AG09309 (cell line): ENCODE results near the gene ANXA3.
"Not testable (repeated sequence)": the region's sequence is repeated elsewhere in the genome, so short reads cannot be mapped to it uniquely, and the experiment has no call there.

ENCODE experiments used
- DNase-seq: peaks from one replicate; pipeline ENCODE4 v3.0.0-alpha.2; 2010; ENCODE audit warnings: low read depth
- H3K4me3 ChIP-seq: 2 replicates; pipeline ENCODE4 v1.5.1; 2011; ENCODE audit warnings: mild to moderate bottlenecking, low read depth, low read length, moderate library complexity; ENCODE audit not compliant: control insufficient read depth
- TF ChIP-seq, protein P1 (sequence below): IDR thresholded peaks from 2 replicates; pipeline ENCODE4 v1.5.1; 2011; ENCODE audit warnings: mild to moderate bottlenecking, low read depth, low read length, inconsistent platforms; ENCODE audit not compliant: insufficient read depth, control insufficient read depth; ENCODE audit errors: missing control alignments

The ANXA3 gene

GRCh38 chr4:78542373-78542772 lies 9.2 kb upstream of the ANXA3 start:
- DNase-seq, result no peak
- H3K4me3 ChIP-seq, result no peak overlapping the region
- TF ChIP-seq, protein P1, sequence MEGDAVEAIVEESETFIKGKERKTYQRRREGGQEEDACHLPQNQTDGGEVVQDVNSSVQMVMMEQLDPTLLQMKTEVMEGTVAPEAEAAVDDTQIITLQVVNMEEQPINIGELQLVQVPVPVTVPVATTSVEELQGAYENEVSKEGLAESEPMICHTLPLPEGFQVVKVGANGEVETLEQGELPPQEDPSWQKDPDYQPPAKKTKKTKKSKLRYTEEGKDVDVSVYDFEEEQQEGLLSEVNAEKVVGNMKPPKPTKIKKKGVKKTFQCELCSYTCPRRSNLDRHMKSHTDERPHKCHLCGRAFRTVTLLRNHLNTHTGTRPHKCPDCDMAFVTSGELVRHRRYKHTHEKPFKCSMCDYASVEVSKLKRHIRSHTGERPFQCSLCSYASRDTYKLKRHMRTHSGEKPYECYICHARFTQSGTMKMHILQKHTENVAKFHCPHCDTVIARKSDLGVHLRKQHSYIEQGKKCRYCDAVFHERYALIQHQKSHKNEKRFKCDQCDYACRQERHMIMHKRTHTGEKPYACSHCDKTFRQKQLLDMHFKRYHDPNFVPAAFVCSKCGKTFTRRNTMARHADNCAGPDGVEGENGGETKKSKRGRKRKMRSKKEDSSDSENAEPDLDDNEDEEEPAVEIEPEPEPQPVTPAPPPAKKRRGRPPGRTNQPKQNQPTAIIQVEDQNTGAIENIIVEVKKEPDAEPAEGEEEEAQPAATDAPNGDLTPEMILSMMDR, result no peak

DNA sequence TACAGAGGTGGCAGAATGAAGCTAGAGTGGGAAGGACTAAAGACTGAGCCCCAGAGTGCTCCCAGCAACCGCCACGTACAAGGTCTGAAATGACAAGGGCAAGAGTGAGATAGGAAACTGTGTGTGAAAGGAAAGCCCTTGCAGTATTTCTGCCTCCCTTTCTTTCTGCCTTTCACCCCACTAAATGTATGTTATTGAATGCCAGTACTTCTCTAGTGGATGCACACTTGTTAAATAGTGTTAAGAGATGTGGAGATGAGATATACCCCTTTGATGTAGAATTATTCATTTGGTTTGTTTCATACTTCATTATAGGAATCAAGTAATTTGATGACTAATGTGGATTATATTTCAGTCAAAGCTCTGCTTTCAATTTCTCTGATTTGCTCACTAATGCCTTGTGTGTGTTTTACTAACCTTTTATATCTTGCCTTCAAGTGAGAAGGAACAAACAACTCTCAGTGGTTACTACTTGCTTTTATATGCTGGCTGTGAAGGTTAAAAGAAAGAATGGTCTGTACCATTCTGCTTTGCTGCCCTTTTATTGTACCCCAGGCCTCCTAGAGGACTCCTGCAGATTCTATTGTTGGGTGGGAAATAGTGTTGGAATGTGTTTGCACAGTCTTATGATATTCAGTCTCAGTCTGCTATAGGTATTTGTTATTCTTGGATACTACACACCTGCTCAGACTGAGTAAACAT lies 8.0 kb upstream of the ANXA3 start:
- no peak overlapping the region for H3K4me3 ChIP-seq
- TF ChIP-seq, protein P1, result no peak
- no peak for DNase-seq

DNA sequence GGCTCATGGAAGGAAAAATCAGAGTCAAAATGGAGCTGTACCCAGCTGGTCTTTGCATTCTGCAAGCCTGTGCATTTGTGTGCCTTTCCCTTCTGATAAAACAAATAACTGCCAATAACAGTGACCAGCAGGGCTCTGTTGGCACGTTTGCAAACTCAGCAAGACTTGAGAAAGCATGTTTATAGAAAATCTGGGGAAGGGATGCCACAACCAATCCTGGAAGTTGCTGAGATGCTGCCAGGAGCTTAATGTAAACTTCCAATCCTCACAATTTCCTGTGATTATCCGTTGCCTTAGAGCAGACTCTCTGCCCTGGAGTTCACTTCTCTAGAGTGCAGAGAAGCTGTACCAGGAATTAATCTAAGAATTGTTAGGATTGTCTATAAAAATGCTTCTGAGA lies 6.9 kb upstream of the ANXA3 start:
- TF ChIP-seq, protein P1, result no peak
- DNase-seq, result no peak

DNA sequence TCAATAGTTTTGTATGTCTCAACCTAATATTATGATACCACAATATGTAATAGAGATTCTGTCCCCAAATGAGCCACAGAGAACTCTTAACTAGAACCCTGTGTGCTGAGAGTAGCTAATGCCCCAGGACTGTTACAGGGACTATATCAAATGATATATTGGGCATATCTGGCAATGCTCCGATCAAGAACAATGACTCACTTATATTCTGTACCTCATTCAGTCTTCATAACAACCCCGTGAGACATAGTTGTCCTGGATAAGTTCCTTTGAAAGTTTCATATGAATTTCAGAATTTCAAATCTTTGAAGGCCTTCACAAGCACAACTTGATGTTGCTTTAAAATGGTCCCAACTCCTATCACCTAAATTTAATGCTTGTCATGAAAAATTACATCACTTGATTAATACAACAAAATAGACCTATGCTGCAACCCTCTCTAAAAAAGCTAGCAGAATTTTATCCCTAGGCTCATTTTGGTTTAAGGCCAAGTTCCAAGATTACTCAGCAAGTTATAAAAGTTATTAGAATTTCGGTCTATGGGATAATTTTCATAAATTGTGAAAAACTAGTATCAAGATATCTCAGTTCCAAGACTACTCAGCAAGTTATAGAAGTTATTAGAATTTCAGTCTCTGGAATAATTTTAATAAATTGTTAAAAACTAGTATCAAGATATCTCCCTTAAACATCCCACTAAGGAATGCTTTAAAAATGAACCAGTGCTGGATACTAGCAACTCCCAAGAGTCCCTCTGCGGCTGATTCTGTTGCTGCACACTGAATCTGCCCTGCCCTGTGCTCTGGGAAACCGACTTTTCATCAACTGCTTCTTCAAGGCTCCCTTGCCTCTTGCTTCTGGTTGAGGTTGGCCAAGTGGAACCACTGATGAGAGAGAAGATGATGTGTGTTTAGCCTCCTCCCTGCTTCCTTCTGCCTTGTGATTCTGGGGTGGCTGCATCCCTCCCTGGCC lies 6.0 kb upstream of the ANXA3 start:
- DNase-seq, result no peak
- TF ChIP-seq, protein P1, result no peak

More for the DNA sequence above, 6.9 kb upstream of the ANXA3 start:
- H3K4me3 ChIP-seq, result no peak overlapping the region

GRCh38 chr4:78547899-78548298 lies 3.7 kb upstream of the ANXA3 start:
- H3K4me3 ChIP-seq, DNase-seq: not testable (repeated sequence)

More for the DNA sequence above, 6.0 kb upstream of the ANXA3 start:
- H3K4me3 ChIP-seq, result no peak overlapping the region

DNA sequence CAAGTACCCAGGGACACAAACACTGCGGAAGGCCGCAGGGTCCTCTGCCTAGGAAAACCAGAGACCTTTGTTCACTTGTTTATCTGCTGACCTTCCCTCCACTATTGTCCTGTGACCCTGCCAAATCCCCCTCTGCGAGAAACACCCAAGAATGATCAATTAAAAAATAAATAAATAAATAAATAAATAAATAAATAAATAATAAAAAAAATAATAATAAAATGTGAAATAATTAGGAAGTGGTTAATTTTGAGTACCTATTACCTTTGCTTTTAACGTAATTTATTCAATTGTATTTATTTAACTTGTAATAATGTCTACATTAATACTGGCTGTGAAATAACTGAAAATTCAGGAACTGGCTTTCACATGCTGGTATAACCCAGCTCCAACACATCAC lies 2.7 kb upstream of the ANXA3 start:
- not testable (repeated sequence) for H3K4me3 ChIP-seq, DNase-seq

- no peak overlapping the region for H3K4me3 ChIP-seq
- no peak for DNase-seq
- TF ChIP-seq, protein P1, result no peak
Observed at GRCh38 chr4:78552389-78553042, 946 bp downstream of the ANXA3 start.
